ENCODE measurements around the gene SDK1.
"Not testable (repeated sequence)": the region's sequence is repeated elsewhere in the genome, so short reads cannot be mapped to it uniquely, and the experiment has no call there.

The SDK1 gene

GRCh38 chr7:3922175-3922635 lies 621.2 kb downstream of the SDK1 start:
- DNase-seq (ENCODE audit: low spot score in 2 of 2) = no peak
- H3K27ac Mint-ChIP-seq (ENCODE audit: low read depth) = no peak overlapping the region
- H3K4me1 Mint-ChIP-seq = no peaks in the 10 kb centered on the region
- H3K4me3 Mint-ChIP-seq = no peak overlapping the region
- peaks cover 53% of the 10 kb centered on the region for H3K27me3 Mint-ChIP-seq
- no peak for ATAC-seq (replicated peaks; ENCODE audit: extremely low read depth, poor library complexity, severe bottlenecking)
- no peaks in the 10 kb centered on the region for H3K9me3 Mint-ChIP-seq
- no peaks in the 10 kb centered on the region for H3K36me3 Mint-ChIP-seq (ENCODE audit: insufficient read depth)

GRCh38 chr7:3923307-3923918 lies 622.4 kb downstream of the SDK1 start:
- ATAC-seq (replicated peaks; ENCODE audit: extremely low read depth, poor library complexity, severe bottlenecking) = no peak
- Mint-ChIP-seq H3K36me3 (ENCODE audit: insufficient read depth) (no peaks in the 10 kb centered on the region), H3K27ac (ENCODE audit: low read depth) (no peak overlapping the region), H3K4me3 (no peak overlapping the region), H3K27me3 (peaks cover 53% of the 10 kb centered on the region), H3K9me3 (no peaks in the 10 kb centered on the region), H3K4me1 (no peaks in the 10 kb centered on the region)
- no peak for DNase-seq (ENCODE audit: low spot score in 2 of 2)

GRCh38 chr7:3924277-3924676 lies 623.2 kb downstream of the SDK1 start:
- DNase-seq (ENCODE audit: low spot score in 2 of 2) (no peak), ATAC-seq (replicated peaks; ENCODE audit: extremely low read depth, poor library complexity, severe bottlenecking) (no peak)
- H3K4me1 Mint-ChIP-seq = no peaks in the 10 kb centered on the region
- H3K27me3 Mint-ChIP-seq = peaks cover 61% of the 10 kb centered on the region
- no peak overlapping the region for H3K4me3 Mint-ChIP-seq
- H3K9me3 Mint-ChIP-seq = no peaks in the 10 kb centered on the region
- no peak overlapping the region for H3K27ac Mint-ChIP-seq (ENCODE audit: low read depth)
- H3K36me3 Mint-ChIP-seq (ENCODE audit: insufficient read depth) = no peaks in the 10 kb centered on the region

GRCh38 chr7:3927446-3928110 lies 626.5 kb downstream of the SDK1 start:
- Mint-ChIP-seq H3K9me3 (no peaks in the 10 kb centered on the region), H3K27me3 (peaks cover 55% of the 10 kb centered on the region), H3K4me3 (no peak overlapping the region), H3K36me3 (ENCODE audit: insufficient read depth) (no peaks in the 10 kb centered on the region), H3K27ac (ENCODE audit: low read depth) (no peak overlapping the region), H3K4me1 (no peaks in the 10 kb centered on the region)
- no peak for DNase-seq (ENCODE audit: low spot score in 2 of 2)
- no peak for ATAC-seq (replicated peaks; ENCODE audit: extremely low read depth, poor library complexity, severe bottlenecking)

- Mint-ChIP-seq H3K4me1 (no peaks in the 10 kb centered on the region), H3K36me3 (ENCODE audit: insufficient read depth) (no peaks in the 10 kb centered on the region), H3K27me3 (peaks cover 48% of the 10 kb centered on the region), H3K4me3 (no peak overlapping the region), H3K9me3 (no peaks in the 10 kb centered on the region), H3K27ac (ENCODE audit: low read depth) (no peak overlapping the region)
- ATAC-seq (replicated peaks; ENCODE audit: extremely low read depth, poor library complexity, severe bottlenecking) = no peak
- DNase-seq (ENCODE audit: low spot score in 2 of 2) = no peak
These were observed 627.9 kb downstream of the SDK1 start for GRCh38 chr7:3928727-3929515.

GRCh38 chr7:3931843-3932242 lies 630.8 kb downstream of the SDK1 start:
- H3K36me3 Mint-ChIP-seq (ENCODE audit: insufficient read depth) = no peaks in the 10 kb centered on the region
- no peak overlapping the region for H3K27ac Mint-ChIP-seq (ENCODE audit: low read depth)
- no peaks in the 10 kb centered on the region for H3K4me1 Mint-ChIP-seq
- peaks cover 52% of the 10 kb centered on the region for H3K27me3 Mint-ChIP-seq
- H3K4me3 Mint-ChIP-seq = no peak overlapping the region
- DNase-seq (ENCODE audit: low spot score in 2 of 2) = no peak
- no peak for ATAC-seq (replicated peaks; ENCODE audit: extremely low read depth, poor library complexity, severe bottlenecking)
- H3K9me3 Mint-ChIP-seq = peaks cover 9% of the 10 kb centered on the region

GRCh38 chr7:3937146-3937545 lies 636.1 kb downstream of the SDK1 start:
- Mint-ChIP-seq H3K27me3 (peaks cover 48% of the 10 kb centered on the region), H3K4me3 (no peak overlapping the region), H3K9me3 (peaks cover 9% of the 10 kb centered on the region), H3K36me3 (ENCODE audit: insufficient read depth) (peaks cover 2% of the 10 kb centered on the region), H3K27ac (ENCODE audit: low read depth) (no peak overlapping the region), H3K4me1 (no peaks in the 10 kb centered on the region)
- ATAC-seq (replicated peaks; ENCODE audit: extremely low read depth, poor library complexity, severe bottlenecking) = no peak
- no peak for DNase-seq (ENCODE audit: low spot score in 2 of 2)

- H3K27me3 Mint-ChIP-seq = peaks cover 48% of the 10 kb centered on the region
- peaks cover 9% of the 10 kb centered on the region for H3K9me3 Mint-ChIP-seq
- H3K4me1 Mint-ChIP-seq = no peaks in the 10 kb centered on the region
- no peak overlapping the region for H3K4me3 Mint-ChIP-seq
- no peak overlapping the region for H3K27ac Mint-ChIP-seq (ENCODE audit: low read depth)
- ATAC-seq (replicated peaks; ENCODE audit: extremely low read depth, poor library complexity, severe bottlenecking) (no peak), DNase-seq (ENCODE audit: low spot score in 2 of 2) (no peak)
- H3K36me3 Mint-ChIP-seq (ENCODE audit: insufficient read depth) = peaks cover 2% of the 10 kb centered on the region
These were observed 636.6 kb downstream of the SDK1 start for GRCh38 chr7:3937605-3938004.

GRCh38 chr7:3941706-3942105 lies 640.7 kb downstream of the SDK1 start:
- Mint-ChIP-seq H3K27me3 (peaks cover 43% of the 10 kb centered on the region), H3K9me3 (peaks cover 12% of the 10 kb centered on the region)
- DNase-seq (ENCODE audit: low spot score in 2 of 2); H3K27ac Mint-ChIP-seq (ENCODE audit: low read depth); H3K4me1 Mint-ChIP-seq; ATAC-seq (replicated peaks; ENCODE audit: extremely low read depth, poor library complexity, severe bottlenecking); H3K4me3 Mint-ChIP-seq; H3K36me3 Mint-ChIP-seq (ENCODE audit: insufficient read depth): not testable (repeated sequence)

GRCh38 chr7:3942276-3942675 lies 641.2 kb downstream of the SDK1 start:
- Mint-ChIP-seq H3K36me3 (ENCODE audit: insufficient read depth) (peaks cover 2% of the 10 kb centered on the region), H3K4me1 (no peaks in the 10 kb centered on the region), H3K4me3 (no peak overlapping the region), H3K9me3 (peaks cover 12% of the 10 kb centered on the region), H3K27ac (ENCODE audit: low read depth) (no peak overlapping the region), H3K27me3 (peaks cover 40% of the 10 kb centered on the region)
- DNase-seq (ENCODE audit: low spot score in 2 of 2) (no peak), ATAC-seq (replicated peaks; ENCODE audit: extremely low read depth, poor library complexity, severe bottlenecking) (no peak)

GRCh38 chr7:3942816-3943745 lies 642.0 kb downstream of the SDK1 start:
- DNase-seq (ENCODE audit: low spot score in 2 of 2) = no peak
- Mint-ChIP-seq H3K27me3 (peaks cover 40% of the 10 kb centered on the region), H3K36me3 (ENCODE audit: insufficient read depth) (peaks cover 2% of the 10 kb centered on the region), H3K4me1 (no peaks in the 10 kb centered on the region), H3K4me3 (no peak overlapping the region), H3K9me3 (peaks cover 12% of the 10 kb centered on the region), H3K27ac (ENCODE audit: low read depth) (no peak overlapping the region)
- no peak for ATAC-seq (replicated peaks; ENCODE audit: extremely low read depth, poor library complexity, severe bottlenecking)

All from central memory CD8-positive, alpha-beta T cell (primary cell).